ENCODE data around the gene PLCH2.

The PLCH2 gene

DNA sequence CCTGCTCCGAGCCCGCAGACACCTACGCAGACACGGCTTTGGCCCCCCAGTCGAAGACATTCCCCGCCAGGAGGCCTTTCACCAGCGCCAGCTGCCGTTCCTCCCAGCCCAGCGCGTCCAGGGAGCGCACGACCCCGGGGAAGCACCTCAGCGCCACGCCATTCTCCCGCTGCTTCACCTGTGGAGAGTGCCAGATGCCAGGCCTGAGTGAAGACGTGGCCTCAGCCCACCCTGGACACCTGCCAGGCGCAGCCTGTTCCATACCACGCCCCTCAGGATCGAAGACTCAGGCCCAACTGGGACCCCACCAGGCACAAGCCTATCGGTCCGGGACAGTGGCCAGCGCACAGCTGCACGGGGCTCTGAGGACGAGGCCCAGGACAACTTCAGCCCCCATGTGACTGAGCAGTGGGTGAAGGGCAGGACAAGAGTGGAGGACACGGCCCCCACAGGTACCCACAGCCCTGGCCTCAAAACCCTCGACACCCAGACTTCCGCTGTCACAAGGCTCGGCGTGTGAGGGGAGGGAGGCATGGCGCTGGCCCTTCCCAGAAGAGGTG, 36.9 kb downstream of the PLCH2 start:
- DNase-seq (ENCODE audit: extremely low read depth, low read depth) = no peak
- H3K4me3 ChIP-seq (replicated peaks; ENCODE audit: low read depth, low read length) = no peak overlapping the region
- TF ChIP-seq, protein P1, sequence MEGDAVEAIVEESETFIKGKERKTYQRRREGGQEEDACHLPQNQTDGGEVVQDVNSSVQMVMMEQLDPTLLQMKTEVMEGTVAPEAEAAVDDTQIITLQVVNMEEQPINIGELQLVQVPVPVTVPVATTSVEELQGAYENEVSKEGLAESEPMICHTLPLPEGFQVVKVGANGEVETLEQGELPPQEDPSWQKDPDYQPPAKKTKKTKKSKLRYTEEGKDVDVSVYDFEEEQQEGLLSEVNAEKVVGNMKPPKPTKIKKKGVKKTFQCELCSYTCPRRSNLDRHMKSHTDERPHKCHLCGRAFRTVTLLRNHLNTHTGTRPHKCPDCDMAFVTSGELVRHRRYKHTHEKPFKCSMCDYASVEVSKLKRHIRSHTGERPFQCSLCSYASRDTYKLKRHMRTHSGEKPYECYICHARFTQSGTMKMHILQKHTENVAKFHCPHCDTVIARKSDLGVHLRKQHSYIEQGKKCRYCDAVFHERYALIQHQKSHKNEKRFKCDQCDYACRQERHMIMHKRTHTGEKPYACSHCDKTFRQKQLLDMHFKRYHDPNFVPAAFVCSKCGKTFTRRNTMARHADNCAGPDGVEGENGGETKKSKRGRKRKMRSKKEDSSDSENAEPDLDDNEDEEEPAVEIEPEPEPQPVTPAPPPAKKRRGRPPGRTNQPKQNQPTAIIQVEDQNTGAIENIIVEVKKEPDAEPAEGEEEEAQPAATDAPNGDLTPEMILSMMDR (IDR thresholded peaks at IDR 0.05; ENCODE audit: low read depth, low read length, missing control alignments) = no peak

DNA sequence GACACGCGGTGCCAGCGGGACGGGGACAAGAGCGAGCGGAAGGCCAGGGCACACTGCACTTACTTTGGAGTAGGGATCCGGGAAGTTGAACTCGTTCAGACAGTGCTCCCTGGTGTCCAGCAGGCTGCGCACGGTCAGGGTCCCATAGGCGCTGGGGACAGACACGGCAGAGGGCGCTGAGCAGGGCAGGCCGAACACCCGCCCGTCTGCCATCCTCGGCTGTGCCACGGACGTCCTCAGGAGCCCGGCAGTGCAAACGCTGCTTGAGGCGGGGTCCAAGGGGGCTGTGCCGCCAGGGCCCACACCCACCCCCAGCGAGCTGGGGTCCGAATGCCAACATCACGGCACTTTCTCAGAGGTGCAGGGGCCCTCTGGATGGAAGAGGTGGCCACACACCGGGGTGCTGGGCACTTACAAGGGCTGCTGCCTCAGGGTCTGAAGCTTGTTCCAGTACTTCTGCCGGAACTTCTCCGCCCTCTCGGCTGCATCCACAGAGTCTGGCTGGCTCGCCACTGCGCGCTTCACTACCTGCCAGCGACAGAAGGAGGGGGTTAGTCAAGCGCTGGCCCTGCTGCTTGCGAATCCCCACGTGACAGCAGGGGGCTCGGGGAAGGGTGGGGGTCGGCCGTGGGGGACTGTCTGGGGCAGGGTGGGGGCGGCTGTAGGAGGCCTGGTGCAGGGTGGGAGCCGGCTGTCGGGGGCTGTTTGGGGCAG, 38.0 kb downstream of the PLCH2 start:
- no peak overlapping the region for H3K4me3 ChIP-seq (replicated peaks; ENCODE audit: low read depth, low read length)
- TF ChIP-seq, protein P1 (IDR thresholded peaks at IDR 0.05; ENCODE audit: low read depth, low read length, missing control alignments) = no peak
- no peak for DNase-seq (ENCODE audit: extremely low read depth, low read depth)

DNA sequence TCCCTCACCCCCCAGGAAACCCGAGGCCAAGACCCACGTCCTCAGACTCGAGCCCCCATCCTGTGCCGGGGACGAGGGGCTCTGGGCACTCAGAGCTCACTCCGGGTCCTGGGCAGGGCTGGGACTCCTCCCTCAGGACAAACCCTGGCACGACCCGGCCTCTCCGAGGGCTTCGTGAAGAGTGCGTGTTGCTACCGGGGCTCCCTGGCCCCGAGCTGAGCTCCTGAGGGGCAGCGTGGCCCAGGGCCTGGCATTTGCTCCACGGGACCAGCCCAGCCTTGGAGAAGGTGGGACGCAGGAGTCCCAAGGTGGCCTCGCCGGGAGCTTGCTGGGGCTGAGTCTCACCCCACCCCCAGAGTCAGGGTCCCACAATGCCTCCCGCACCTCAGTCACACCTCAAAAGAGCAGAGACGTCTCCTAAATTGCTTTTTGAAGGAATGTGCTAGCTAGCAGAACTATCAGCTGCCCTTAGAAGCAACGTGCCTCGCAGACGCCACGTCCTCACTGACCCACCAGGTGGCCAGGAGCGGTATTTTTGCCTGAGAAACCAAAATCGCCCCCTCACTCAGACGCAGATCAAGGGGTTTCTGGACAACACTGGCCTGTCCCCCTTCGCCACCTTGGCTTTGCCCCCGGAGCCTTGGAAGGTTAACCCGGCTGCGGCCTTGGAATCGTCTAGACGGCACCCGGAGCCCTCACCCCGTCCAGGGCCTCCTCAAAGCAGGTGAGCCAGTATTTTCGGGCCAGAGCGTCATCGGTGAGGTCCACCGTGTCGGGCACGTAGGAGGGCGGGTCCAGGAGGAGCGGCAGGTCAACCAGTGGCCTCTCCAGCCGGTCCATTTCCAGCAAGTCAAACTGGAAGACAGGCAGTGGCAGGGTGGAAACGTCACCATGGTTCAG, 39.0 kb downstream of the PLCH2 start:
- H3K4me3 ChIP-seq (replicated peaks; ENCODE audit: low read depth, low read length) = no peak overlapping the region
- DNase-seq (ENCODE audit: extremely low read depth, low read depth) = no peak
- TF ChIP-seq, protein P1 (IDR thresholded peaks at IDR 0.05; ENCODE audit: low read depth, low read length, missing control alignments) = no peak

DNA sequence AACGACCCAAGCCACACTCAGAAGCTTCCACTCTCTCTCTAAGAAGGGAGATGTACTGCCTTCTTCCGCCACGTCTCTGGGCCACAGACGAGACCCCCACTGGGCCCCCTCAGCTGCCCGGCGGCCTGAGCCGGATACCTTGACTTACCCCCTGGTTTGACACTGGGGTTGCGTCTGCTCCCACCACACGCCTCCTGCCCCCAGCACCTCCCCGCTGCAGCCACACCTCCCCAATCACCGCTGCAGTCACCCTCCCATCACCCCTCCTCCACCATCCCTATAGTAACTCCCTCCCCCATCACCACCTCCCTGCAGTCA, 39.6 kb downstream of the PLCH2 start:
- no peak overlapping the region for H3K4me3 ChIP-seq (replicated peaks; ENCODE audit: low read depth, low read length)
- TF ChIP-seq, protein P1 (IDR thresholded peaks at IDR 0.05; ENCODE audit: low read depth, low read length, missing control alignments) = no peak
- no peak for DNase-seq (ENCODE audit: extremely low read depth, low read depth)

DNA sequence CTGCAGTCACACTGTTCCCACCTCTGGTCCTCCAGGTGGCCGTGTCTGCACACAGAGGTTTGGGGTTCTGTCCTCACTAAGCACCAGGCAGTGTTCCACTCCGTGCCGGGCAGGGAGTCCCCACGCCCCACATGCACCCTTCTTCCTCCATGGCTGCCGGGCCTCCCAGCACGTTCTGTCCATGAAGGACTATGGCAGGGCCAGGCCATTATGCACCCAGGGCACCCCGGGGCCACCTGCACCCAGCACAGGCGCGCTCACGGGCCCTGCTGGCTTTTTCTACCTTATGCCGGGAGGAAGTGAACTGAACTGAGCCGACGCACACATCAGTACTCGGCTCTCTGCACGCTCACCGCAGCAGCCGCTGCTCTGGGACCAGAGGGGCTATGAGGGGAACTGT, 40.0 kb downstream of the PLCH2 start:
- H3K4me3 ChIP-seq (replicated peaks; ENCODE audit: low read depth, low read length) = no peak overlapping the region
- no peak for DNase-seq (ENCODE audit: extremely low read depth, low read depth)
- TF ChIP-seq, protein P1 (IDR thresholded peaks at IDR 0.05; ENCODE audit: low read depth, low read length, missing control alignments) = no peak

DNA sequence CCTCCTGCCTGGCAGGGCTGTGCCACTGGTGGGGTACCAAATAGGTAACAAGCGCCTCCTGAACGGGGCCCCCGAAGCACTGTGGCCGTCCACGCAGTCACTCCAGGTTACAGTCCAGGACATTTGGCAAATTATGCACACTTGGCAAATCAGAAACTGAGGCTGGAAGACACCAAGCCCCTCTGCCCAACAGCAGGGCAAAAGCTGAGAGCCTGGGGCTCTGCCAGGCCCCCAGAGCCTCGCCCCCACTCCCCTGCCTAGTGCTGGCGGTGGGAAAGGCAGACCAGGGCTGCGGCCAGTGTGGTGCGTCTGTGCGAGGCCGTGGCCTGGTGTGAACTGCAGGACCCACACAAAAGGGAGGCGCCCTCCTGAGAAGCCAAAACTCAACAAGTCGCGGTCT, 40.9 kb downstream of the PLCH2 start:
- DNase-seq (ENCODE audit: extremely low read depth, low read depth) = no peak
- TF ChIP-seq, protein P1 (IDR thresholded peaks at IDR 0.05; ENCODE audit: low read depth, low read length, missing control alignments) = no peak
- H3K4me3 ChIP-seq (replicated peaks; ENCODE audit: low read depth, low read length) = no peak overlapping the region
